Immature natural killer cell (primary cell): ENCODE results near the gene OPHN1. TPM values are rescaled to one million over a fixed set of nuclear protein-coding genes. Genes with fewer than 3 reads are reported as not detected.
"Not testable (repeated sequence)": the region's sequence is repeated elsewhere in the genome, so short reads cannot be mapped to it uniquely, and the experiment has no call there.

ENCODE experiments used
- DNase-seq, 3 donors: peaks; one replicate each; pipeline ENCODE4 v3.0.0; 2022; ENCODE audit warnings: mixed read lengths in 1 of 3
- H3K27ac Mint-ChIP-seq, 6 donors: one replicate each; pipeline ENCODE4 v1.8.0; 2020; ENCODE audit warnings: mixed read lengths in 6 of 6, mild to moderate bottlenecking in 5 of 6, inconsistent platforms in 4 of 6, moderate library complexity in 3 of 6
- H3K27me3 Mint-ChIP-seq, 3 donors: one replicate each; pipeline ENCODE4 v1.8.0; 2020 to 2021; ENCODE audit warnings: low read depth in 3 of 3, mild to moderate bottlenecking in 3 of 3, mixed read lengths in 3 of 3, moderate library complexity in 3 of 3, inconsistent platforms in 1 of 3
- H3K36me3 Mint-ChIP-seq, 3 donors: one replicate each; pipeline ENCODE4 v1.8.0; 2020; ENCODE audit warnings: mixed read lengths in 3 of 3, inconsistent platforms in 2 of 3, mild to moderate bottlenecking in 2 of 3
- H3K4me1 Mint-ChIP-seq, 2 donors: one replicate each; pipeline ENCODE4 v1.8.0; 2020; ENCODE audit warnings: inconsistent platforms in 2 of 2, mild to moderate bottlenecking in 2 of 2, mixed read lengths in 2 of 2, moderate library complexity in 1 of 2
- H3K4me3 Mint-ChIP-seq, 5 donors: one replicate each; pipeline ENCODE4 v1.8.0; 2020; ENCODE audit warnings: mild to moderate bottlenecking in 5 of 5, mixed read lengths in 5 of 5, inconsistent platforms in 3 of 5, moderate library complexity in 3 of 5
- H3K9me3 Mint-ChIP-seq, 6 donors: one replicate each; pipeline ENCODE4 v1.8.0; 2020; ENCODE audit warnings: mild to moderate bottlenecking in 6 of 6, mixed read lengths in 6 of 6, inconsistent platforms in 4 of 6, moderate library complexity in 3 of 6
- polyA plus RNA-seq, 3 donors: library from polyadenylated mRNA; unstranded; fragments of 300-500 nt; fragmentation: Illumina TruSeq; gene quantifications; one replicate each; pipeline ENCODE4 v1.2.3, GENCODE V29; 2021

Gene OPHN1
- polyA plus RNA-seq, 3 donors from 2014 or later = 0.31 to 0.49 TPM; not detected in 1

DNA sequence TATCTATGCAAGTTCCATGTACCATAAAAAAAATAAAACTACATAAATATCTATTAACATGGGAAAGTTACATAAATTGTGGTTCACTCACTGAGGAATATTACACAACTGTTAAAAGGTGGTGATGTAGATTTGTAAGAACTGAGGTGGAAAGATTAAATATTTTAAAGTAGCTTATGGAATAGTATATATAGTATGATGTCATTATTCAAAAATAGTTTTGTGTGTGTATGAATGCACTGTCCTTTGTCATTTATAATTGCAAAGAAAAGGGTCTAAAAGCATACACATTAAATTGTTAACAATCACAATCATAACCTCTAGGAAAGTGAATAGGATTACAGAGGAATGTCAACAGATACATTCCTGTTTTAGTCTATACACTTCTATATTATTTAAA is 355.9 kb downstream of the OPHN1 start:
- Mint-ChIP-seq H3K4me1 (no peaks in the 10 kb centered on the region), H3K27me3 (peaks cover 1 to 22% (median 2%) of the 10 kb centered on the region in 3 donors), H3K4me3 (no peak overlapping the region), H3K27ac (no peak overlapping the region), H3K36me3 (no peaks in the 10 kb centered on the region), H3K9me3 (no peaks in the 10 kb centered on the region)
- DNase-seq = no peak

- H3K36me3 Mint-ChIP-seq = no peaks in the 10 kb centered on the region
- no peaks in the 10 kb centered on the region for H3K9me3 Mint-ChIP-seq
- no peak overlapping the region for H3K4me3 Mint-ChIP-seq
- H3K27ac Mint-ChIP-seq = no peak overlapping the region
- H3K4me1 Mint-ChIP-seq = no peaks in the 10 kb centered on the region
- no peak for DNase-seq
- peaks cover 0 to 19% (median 1%) of the 10 kb centered on the region in 3 donors for H3K27me3 Mint-ChIP-seq
Observed at GRCh38 chrX:68072041-68072440, 361.3 kb downstream of the OPHN1 start.

DNA sequence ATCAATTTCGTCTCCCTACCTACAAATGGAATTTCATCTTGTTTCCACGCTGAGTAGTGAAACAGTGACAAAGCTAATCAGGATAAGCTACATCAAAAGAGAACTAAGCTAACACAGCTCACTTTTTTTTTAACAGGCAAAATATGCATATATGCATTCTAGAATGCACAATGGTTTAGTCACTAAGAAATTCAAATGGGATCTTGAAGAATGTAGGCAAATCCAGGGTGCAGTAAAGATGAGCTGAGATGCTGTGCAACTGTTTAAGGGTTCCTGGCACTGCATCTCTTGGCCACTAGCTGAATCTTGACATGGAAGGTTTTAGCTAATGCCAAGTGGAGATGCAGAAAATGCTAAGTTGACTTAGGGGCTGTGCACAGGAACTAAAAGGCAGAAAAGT is 363.2 kb downstream of the OPHN1 start:
- H3K9me3 Mint-ChIP-seq, H3K4me3 Mint-ChIP-seq, H3K36me3 Mint-ChIP-seq, H3K27ac Mint-ChIP-seq, H3K4me1 Mint-ChIP-seq, DNase-seq: not testable (repeated sequence)
- H3K27me3 Mint-ChIP-seq = peaks cover 0 to 21% (median 1%) of the 10 kb centered on the region in 3 donors

- no peak overlapping the region for H3K27ac Mint-ChIP-seq
- no peaks in the 10 kb centered on the region for H3K36me3 Mint-ChIP-seq
- no peaks in the 10 kb centered on the region for H3K4me1 Mint-ChIP-seq
Observed at GRCh38 chrX:68061206-68061535, 372.1 kb downstream of the OPHN1 start.

DNA sequence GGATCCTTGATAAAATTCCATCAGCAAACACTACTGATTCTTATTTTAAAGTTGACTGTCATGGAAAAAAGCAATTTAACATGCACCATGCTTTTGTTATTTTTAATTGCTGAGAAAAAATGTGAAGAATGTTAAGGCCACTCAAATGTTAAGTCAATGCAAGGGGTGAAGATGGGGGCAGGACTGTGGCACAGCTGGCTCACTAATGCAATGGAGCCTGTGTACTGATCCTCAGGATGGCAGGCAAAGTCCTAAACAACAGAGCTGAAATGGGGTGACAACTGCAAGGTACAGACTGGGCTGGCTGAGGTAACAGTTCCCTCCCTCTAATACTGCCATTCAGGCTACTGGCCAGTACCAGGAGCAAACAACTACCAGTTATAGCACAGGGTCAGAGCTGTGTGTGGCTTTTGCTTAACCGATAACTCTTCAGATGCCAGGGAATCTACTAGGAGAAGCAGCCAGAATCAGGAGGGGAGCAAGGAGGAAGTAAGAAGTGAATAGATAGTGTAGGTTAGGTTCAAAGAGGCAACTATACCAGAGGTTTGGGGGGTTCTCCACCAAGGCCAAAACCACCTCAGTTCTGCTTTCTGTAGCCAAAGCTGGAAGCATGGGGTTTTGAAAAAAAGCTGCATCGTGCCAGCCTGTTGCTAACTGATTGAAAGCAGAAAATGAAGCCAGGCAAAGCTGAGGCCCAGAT is 372.6 kb downstream of the OPHN1 start:
- H3K4me1 Mint-ChIP-seq = no peaks in the 10 kb centered on the region

More at GRCh38 chrX:68061206-68061535, 372.1 kb downstream of the OPHN1 start:
- Mint-ChIP-seq H3K9me3 (no peaks in the 10 kb centered on the region), H3K4me3 (no peak overlapping the region), H3K27me3 (peaks cover 0 to 4% (median 0%) of the 10 kb centered on the region in 3 donors)
- DNase-seq = no peak

GRCh38 chrX:68059469-68059868 is 373.8 kb downstream of the OPHN1 start:
- DNase-seq = no peak
- Mint-ChIP-seq H3K27me3 (peaks cover 0 to 5% (median 1%) of the 10 kb centered on the region in 3 donors), H3K4me1 (no peaks in the 10 kb centered on the region), H3K9me3 (no peaks in the 10 kb centered on the region), H3K4me3 (no peak overlapping the region), H3K27ac (no peak overlapping the region), H3K36me3 (no peaks in the 10 kb centered on the region)

More for the DNA sequence above, 372.6 kb downstream of the OPHN1 start:
- no peaks in the 10 kb centered on the region for H3K36me3 Mint-ChIP-seq
- H3K4me3 Mint-ChIP-seq = no peak overlapping the region
- H3K27ac Mint-ChIP-seq = no peak overlapping the region
- DNase-seq = no peak
- peaks cover 0 to 3% (median under 1%) of the 10 kb centered on the region in 3 donors for H3K27me3 Mint-ChIP-seq
- no peaks in the 10 kb centered on the region for H3K9me3 Mint-ChIP-seq

GRCh38 chrX:68049466-68049865 is 383.8 kb downstream of the OPHN1 start:
- H3K9me3 Mint-ChIP-seq = peaks cover 0 to 5% (median 0%) of the 10 kb centered on the region in 6 donors
- H3K4me3 Mint-ChIP-seq = no peak overlapping the region
- H3K36me3 Mint-ChIP-seq = peaks cover 0 to 3% (median 0%) of the 10 kb centered on the region in 3 donors
- H3K27ac Mint-ChIP-seq = no peak overlapping the region
- peaks cover 2% of the 10 kb centered on the region in 3 donors for H3K27me3 Mint-ChIP-seq
- no peaks in the 10 kb centered on the region for H3K4me1 Mint-ChIP-seq
- DNase-seq = no peak

DNA sequence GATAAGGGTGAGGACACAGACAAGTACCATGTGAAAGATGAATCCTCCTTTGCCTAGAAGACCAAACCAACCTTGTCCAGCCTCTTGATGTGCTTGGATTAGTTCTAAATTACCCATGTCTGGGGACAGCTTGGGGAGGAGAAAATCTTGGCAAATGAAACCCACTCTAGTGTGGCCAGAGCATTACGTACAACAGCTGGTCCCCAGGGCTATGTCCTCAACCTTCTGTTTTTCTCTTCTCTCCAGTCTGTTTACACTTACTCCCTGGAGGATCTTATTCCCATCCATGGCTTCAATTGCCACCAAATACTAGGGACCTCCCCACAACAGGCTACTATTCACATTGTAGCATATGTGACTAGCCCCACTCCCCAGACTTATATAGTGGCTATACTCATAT is 384.5 kb downstream of the OPHN1 start:
- no peak for DNase-seq
- Mint-ChIP-seq H3K36me3 (peaks cover 0 to 3% (median 0%) of the 10 kb centered on the region in 3 donors), H3K27ac (no peak overlapping the region), H3K9me3 (peaks cover 0 to 5% (median 0%) of the 10 kb centered on the region in 6 donors), H3K4me3 (no peak overlapping the region), H3K27me3 (peaks cover 2% of the 10 kb centered on the region in 3 donors), H3K4me1 (no peaks in the 10 kb centered on the region)

GRCh38 chrX:68045008-68045577 is 388.2 kb downstream of the OPHN1 start:
- peaks cover 0 to 2% (median 0%) of the 10 kb centered on the region in 3 donors for H3K27me3 Mint-ChIP-seq
- DNase-seq = no peak
- H3K4me3 Mint-ChIP-seq = no peak overlapping the region
- no peaks in the 10 kb centered on the region for H3K9me3 Mint-ChIP-seq
- H3K4me1 Mint-ChIP-seq = no peaks in the 10 kb centered on the region
- no peak overlapping the region for H3K27ac Mint-ChIP-seq
- H3K36me3 Mint-ChIP-seq = no peaks in the 10 kb centered on the region

DNA sequence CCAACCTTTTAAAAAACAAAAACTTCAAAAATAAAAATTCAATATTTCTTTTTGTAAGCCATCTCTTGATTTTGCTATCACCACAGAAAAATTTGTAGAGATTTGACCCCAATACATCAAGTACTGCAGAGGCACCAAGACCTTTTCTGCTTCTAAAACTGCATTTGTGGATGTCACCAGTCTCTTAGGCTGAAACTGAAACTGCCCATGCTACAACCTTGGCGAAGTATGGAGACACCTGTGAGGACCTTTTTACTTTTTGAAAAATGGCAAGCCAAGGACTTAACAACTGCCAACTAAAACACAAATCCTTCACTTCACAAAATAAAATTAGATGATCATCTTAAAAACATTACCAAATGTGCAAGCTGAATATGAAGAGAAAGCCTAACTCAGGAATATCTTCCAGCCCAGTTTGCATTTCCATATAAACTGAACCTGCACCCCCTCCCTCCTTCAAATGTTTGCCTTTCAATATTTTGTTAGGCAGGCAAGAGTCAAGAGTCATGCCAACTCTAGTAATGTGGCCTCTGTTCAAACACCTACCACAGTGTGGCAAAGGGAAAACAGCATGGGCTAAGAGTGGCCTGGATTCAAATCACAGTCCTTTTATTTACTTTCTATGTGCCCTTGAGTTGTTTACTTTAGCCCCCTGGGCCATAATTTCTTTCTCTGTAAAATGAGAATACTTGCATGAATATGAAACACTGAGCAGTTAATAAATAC is 389.4 kb downstream of the OPHN1 start:
- no peaks in the 10 kb centered on the region for H3K36me3 Mint-ChIP-seq
- no peak overlapping the region for H3K27ac Mint-ChIP-seq
- H3K9me3 Mint-ChIP-seq = peaks cover 0 to 2% (median 0%) of the 10 kb centered on the region in 6 donors
- peaks cover 0 to 2% (median 0%) of the 10 kb centered on the region in 3 donors for H3K27me3 Mint-ChIP-seq
- no peak for DNase-seq
- no peak overlapping the region for H3K4me3 Mint-ChIP-seq
- no peaks in the 10 kb centered on the region for H3K4me1 Mint-ChIP-seq

- H3K9me3 Mint-ChIP-seq = peaks cover 0 to 2% (median 0%) of the 10 kb centered on the region in 6 donors
- no peaks in the 10 kb centered on the region for H3K36me3 Mint-ChIP-seq
- DNase-seq = no peak
- no peak overlapping the region for H3K4me3 Mint-ChIP-seq
- no peaks in the 10 kb centered on the region for H3K4me1 Mint-ChIP-seq
- H3K27ac Mint-ChIP-seq = no peak overlapping the region
- peaks cover 0 to 2% (median 0%) of the 10 kb centered on the region in 3 donors for H3K27me3 Mint-ChIP-seq
Observed at GRCh38 chrX:68041110-68041509, 392.2 kb downstream of the OPHN1 start.

GRCh38 chrX:68018248-68019203 is 414.8 kb downstream of the OPHN1 start:
- Mint-ChIP-seq H3K27ac (no peak overlapping the region), H3K4me3 (no peak overlapping the region), H3K36me3 (no peaks in the 10 kb centered on the region), H3K9me3 (peaks cover 0 to 2% (median 0%) of the 10 kb centered on the region in 6 donors), H3K4me1 (no peaks in the 10 kb centered on the region), H3K27me3 (no peaks in the 10 kb centered on the region)
- no peak for DNase-seq

DNA sequence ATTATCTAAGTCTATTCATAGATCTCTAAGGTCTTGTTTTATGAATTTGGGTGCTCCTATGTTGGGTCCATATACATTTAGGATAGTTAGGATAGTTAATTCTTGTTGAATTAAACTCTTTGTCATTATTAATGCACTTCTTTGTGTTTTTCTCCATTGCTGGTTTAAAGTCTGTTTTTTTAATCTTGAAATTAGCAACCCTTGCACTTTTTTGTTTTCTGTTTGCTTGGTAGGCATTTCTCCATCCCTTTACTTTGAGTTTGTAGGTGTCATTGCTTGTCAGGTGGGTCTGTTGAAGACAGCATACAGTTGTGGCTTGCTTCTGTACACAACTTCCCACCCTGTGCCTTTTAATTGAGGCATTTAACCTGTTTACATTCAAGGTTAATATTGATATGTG is 434.8 kb downstream of the OPHN1 start:
- DNase-seq = no peak
- H3K4me3 Mint-ChIP-seq = no peak overlapping the region
- no peaks in the 10 kb centered on the region for H3K36me3 Mint-ChIP-seq
- H3K9me3 Mint-ChIP-seq = peaks cover 5 to 22% (median 18%) of the 10 kb centered on the region in 6 donors
- no peak overlapping the region for H3K27ac Mint-ChIP-seq
- H3K27me3 Mint-ChIP-seq = peaks cover 0 to 6% (median 0%) of the 10 kb centered on the region in 3 donors
- no peaks in the 10 kb centered on the region for H3K4me1 Mint-ChIP-seq
